GM21528 (cell line): ENCODE data around the gene IL13.
A peak's percentile ranks its signal among the peaks of the same experiment; 100 is the strongest.
"Not testable (repeated sequence)": the region's sequence is repeated elsewhere in the genome, so short reads cannot be mapped to it uniquely, and the experiment has no call there.

Source experiments
- ATAC-seq: cut with Tn5 transposase; IDR thresholded peaks from one replicate; pipeline ENCODE4 v1.9.1; 2021; ENCODE audit warnings: mild to moderate bottlenecking, moderate library complexity; ENCODE audit not compliant: unreplicated experiment, low FRiP score

The IL13 gene

DNA sequence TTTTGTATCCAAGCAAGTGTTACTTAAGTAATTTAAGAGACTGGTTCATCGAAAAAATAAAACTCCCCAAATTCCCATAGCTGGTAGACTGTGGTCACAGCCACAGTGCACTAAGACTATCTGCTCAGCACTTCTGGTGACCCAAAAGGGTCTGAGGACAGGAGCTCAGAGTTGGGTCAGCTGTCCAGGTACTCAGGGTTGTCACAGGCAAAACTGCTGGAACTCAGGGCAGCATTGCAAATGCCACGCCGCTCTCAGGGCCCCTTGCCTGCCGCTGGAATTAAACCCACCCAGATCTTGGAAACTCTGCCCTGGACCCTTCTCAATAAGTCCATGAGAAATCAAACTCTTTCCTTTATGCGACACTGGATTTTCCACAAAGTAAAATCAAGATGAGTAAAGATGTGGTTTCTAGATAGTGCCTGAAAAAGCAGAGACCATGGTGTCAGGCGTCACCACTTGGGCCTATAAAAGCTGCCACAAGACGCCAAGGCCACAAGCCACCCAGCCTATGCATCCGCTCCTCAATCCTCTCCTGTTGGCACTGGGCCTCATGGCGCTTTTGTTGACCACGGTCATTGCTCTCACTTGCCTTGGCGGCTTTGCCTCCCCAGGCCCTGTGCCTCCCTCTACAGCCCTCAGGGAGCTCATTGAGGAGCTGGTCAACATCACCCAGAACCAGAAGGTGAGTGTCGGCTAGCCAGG, at the start of gene IL13:
IL13 (plus strand) TSS at position 498 of the 705 bp plus-strand sequence; CDS start at position 512, 14 bp downstream.
- ATAC-seq, result no peak

DNA sequence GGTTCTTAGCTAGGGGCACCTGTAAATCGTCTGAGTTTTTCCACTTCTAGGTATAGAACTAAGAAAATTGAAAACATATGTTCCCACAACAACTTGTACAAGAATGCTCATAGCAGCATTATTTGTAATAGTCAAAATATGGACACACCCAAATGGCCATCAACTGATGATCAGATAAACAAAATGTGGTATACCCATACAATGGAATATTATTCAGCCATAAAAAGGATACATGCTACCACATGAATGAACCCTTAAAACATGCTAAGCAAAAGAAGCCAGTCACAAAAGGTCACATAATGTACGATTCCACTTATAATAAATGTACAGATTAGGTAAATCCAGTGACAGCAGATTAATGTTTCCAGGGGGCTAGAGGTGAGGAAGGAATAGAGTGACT, 46.0 kb upstream of the IL13 start:
- ATAC-seq, result no peak

DNA sequence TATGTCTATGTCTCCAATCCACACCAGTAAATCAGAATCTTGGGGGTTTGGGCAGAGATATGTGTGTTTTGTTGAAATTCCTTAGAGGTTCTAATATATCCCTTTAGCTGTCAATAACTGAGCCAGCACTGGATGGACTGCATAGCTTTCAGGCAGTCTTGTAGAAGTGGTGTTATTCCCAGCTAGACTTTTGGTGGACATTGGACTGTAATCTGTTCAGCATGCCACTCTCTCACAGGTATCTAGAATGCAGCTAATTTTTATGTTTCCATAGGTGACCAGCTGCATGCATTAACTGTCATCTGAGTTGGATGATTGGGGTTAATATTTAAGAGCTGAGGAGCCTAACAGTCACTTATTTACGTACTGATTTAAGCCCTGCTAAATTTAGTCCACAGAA, 45.1 kb upstream of the IL13 start:
- ATAC-seq, result no peak

DNA sequence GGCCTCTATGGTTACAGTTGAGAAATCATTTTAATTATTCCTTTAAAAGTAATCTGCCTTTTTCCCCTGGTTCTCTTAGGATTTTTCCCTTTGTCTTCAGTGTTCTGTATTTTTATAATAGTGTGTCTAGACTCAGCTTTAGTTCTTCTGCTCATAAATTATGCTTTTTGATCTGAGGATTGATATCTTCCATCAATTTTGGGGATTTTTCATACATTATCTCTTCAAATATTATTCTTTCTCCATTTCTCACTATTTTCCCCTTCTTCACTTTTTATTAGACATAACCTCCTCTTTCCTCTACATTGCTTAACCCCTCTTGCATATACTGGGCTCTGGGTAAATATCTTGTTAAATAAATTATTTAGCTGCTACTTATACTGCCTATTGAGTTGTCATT, 36.3 kb upstream of the IL13 start:
- ATAC-seq, result no peak

DNA sequence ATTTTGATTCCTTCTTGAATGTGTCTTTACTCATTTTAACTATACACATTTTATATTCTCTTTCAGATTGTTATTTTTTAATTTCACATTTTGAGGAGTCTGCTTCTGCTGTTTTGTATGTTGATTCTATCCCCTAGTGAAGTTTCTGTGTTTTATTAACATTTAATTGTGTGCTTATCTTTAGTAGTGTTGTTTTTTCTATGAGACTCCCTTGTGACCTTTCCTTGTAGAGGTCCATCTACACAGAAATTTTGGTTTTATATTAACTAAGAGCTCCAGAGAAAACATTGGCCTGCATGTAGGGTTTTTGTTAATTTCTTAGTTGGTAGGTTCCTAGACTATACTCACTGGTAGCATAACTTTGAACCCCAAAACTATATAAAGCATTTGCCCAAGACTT, 35.4 kb upstream of the IL13 start:
- ATAC-seq, result no peak

DNA sequence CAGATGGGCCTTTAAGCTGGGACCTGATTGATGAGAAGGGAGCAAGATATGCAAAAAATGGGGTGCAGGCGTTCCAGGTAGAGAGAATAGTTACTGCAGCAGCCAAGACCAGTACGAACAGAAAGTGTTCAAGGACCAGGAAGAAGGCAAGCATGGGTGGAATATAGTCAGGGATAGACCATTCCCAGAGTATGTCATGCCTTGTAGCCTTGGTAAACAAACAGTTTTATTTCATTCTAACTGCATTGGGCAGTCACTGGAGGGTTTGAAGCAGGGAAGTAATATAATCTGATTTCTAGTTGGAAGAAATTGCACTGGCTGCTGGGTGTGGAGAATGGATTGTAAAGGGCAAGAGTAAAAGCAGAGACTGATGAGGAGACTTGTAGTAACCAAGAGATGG, 30.5 kb upstream of the IL13 start:
- ATAC-seq, result no peak

DNA sequence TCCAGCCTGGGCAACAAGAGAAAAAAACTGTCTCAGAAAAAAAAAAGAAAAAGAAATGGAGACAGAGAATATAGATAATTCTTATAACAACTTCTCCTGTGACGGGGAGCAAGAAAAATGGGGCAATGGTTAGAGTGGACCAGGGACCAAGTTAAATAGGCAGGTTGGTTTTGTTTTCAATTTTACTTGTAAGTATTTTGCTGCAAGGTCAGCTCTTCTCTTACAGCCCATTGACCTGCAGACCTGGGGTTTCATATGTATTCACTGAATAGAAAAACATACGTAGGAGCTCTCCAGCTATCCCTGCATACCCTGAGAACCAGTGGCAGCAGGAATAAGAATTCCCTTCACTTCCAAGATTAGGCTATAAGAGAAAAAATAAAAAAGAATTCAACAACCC, 29.2 kb upstream of the IL13 start:
- ATAC-seq, result peak; percentile 15

DNA sequence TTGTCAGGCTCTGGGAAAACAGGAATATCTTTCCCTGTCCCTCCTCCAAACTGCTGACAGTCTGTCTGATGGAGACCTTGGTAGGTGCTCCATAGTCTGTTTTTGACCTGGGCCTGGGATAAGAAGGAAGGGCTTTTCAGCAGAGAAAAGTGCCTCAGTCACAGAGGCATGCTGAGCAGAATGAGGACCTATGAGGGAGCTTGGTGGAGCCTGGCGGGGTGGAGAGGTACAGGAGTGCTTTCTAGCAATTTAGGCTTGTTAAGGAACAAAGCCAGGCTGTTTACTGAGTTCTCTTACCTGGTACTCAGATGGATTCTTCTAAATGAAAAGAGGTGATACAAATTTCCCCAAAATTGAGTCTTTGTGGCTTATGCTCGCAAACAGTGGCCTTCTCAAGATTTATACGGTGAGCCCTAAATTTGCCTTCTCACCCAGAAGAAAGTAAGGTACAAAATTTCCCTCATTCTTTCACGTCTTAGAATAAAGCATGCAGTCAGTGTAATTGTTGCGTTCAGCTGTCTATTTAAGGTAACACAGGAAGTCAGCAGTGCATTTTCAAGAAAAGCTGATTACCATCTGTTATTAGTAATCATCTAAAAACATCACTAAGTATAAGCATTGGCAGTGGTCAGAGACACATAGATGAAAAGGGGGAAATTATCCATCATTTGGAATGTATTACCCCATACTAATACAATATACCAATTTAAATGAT, 28.6 kb upstream of the IL13 start:
- ATAC-seq, result peak; percentile 66

DNA sequence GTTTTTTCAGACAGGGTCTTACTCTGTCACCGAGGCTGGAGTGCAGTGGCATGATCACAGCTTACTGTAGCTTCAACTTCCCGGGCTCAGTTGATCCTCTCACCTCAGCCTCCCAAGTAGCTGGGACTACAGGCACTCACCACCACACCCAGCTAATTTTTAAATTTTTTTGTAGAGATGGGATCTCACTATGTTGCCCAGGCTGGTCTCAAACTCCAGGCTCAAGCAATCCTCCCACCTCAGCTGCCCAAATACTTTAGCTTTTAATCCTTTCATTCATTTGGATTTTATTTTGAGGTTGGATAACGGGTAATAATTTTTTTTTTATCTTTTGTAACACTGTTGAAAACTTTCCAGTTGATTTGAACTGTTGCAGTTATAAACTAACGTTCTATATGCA, 24.4 kb upstream of the IL13 start:
- ATAC-seq, result not testable (repeated sequence)

DNA sequence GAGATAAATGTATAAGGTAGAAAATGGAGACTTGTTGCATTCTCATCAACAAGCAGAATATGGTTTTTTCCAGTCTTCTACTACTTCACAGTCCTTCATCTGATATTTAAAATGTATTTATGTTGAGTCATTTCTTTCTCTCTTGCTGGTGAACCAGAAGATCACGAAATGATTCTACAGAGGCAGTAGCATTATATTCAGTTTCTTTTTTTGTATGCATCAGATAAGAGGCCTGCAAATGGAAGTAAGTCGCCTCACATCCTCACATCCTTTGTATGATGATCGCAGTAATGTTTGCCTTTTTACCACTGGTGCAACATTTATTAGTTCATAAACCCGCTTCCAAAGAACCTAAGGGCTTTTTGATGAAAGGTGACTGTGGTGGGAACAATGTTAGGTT, 22.1 kb upstream of the IL13 start:
- no peak for ATAC-seq

DNA sequence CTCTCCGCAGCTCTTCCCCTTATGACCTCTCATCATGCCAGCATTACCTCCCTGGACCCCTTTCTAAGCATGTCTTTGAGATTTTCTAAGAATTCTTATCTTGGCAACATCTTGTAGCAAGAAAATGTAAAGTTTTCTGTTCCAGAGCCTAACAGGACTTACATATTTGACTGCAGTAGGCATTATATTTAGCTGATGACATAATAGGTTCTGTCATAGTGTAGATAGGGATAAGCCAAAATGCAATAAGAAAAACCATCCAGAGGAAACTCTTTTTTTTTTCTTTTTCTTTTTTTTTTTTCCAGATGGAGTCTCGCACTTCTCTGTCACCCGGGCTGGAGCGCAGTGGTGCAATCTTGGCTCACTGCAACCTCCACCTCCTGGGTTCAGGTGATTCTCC, 20.7 kb upstream of the IL13 start:
- ATAC-seq, result no peak

DNA sequence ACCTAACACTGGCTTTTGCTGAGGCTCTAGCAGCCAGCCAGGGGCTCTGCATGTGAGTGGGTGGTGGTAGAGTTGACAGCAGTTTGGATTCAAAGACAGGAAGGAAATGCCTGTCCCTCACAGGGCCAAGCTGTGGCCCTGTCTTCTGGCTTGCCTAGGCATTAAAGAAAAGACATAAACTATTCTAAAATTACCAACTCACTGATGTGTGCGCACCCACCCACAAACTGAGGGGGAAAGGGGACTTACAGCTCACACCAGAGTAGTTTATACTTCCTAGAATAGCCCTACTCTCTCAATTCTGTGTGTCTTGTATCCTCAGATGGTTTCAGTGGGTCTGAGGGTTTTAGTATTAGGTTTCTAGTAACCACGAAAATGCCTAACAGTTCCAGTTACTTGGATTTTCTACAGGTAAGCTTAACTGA, 18.3 kb upstream of the IL13 start:
- ATAC-seq, result peak; percentile 76

DNA sequence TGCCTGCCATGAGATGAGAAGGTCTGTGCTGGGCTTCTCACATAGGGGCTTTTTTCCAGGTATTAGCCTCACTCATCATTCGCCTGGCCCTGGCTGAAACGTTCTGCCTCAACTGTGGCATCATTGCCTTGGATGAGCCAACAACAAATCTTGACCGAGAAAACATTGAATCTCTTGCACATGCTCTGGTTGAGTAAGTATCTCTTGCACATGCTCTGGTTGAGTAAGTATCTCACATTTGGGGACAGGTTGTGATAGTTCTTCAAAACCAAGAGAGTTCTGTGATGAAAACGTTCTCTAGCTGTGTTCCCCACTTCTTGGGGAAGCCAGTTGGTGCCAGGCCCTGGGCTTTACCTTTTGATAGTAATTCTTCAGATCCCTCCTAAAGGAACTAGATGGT, 17.4 kb upstream of the IL13 start:
- ATAC-seq, result no peak

DNA sequence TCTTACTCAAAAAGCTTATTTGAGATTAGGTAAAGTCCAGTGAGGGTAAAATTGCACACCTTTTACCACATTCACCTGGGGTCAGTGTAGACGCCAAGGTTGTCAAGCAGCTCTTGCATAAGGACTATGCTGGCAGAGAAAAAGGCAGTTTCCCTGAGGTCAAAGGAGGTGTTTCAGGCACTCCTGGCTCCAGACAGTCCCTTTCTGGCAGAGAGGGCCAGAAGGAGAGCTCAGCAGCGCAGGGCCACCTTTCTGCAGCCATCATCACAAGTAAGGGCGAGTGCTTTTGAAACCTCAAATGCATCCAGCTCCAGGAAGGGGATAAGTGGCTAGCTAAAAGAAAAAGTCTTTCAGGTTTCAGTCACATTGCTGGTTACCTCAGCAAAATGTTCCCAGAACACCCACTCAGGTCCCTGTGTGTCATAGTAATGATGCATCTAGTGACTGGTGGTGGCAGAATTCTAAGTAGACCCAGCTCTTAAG, 16.7 kb upstream of the IL13 start:
- no peak for ATAC-seq

DNA sequence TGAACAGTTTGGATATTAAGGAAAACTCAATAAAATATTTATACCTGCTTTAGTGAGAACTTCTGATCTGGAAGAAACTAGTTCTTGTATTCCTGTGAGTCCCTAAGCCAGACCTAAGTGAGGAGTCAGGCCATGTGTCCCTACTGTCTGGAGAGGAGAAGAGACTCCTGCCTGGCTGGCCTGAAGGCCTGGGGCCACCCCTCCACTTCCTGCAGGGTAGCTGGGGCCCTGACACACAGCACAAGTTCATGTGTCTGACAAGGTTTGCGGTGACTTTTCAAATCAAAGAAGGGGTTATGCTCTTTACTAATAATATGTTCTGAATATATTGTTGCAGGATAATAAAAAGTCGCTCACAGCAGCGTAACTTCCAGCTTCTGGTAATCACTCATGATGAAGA, 16.1 kb upstream of the IL13 start:
- no peak for ATAC-seq

DNA sequence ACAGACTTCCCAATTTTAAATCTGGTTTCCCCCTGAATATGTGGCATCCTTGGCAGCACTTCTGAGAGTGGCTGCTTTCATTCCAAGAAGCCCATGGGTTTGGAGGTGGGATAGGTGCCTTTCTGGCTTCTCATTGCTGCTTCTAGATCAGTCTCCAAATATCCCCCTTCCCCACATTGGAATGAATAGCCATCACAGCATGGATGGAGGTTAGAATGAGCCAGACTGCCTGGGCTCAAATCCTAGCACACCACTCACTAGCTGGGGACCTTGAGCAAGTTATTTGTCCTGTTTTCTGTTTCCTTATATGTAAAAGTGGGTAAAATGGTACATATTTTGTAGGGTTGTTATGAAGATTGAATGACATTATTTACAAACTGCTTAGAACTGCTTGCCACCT, 13.8 kb upstream of the IL13 start:
- ATAC-seq, result no peak

DNA sequence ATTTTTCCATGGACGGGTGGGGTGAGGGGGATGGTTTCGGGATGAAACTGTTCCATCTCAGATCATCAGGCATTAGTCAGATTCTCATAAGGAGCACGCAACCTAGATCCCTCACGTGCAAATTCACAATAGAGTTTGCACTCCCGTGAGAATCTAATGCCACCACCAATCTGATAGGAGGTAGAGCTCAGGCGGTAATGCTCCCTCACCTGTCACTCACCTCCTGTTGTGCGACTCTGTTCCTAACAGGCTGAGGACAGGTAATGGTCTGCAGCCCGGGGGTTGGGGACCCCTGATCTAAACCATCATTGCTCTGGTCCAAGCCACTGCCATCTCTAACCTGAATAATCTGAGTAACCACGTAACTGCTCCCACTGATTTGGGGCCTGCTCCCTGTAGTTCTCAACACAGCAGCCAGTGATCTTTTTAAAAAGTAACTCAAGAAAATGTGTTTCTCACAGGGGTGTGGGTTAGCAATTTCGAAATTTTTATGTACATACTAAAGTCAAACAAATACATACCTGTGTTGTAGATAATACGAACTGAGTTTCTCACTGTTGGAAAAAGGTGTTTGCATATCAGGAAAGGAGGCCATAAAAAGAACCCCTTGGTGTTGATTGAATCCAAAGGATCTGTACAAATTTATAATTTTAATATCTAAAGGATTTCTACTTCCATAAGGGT, 11.2 kb upstream of the IL13 start:
- ATAC-seq, result no peak

DNA sequence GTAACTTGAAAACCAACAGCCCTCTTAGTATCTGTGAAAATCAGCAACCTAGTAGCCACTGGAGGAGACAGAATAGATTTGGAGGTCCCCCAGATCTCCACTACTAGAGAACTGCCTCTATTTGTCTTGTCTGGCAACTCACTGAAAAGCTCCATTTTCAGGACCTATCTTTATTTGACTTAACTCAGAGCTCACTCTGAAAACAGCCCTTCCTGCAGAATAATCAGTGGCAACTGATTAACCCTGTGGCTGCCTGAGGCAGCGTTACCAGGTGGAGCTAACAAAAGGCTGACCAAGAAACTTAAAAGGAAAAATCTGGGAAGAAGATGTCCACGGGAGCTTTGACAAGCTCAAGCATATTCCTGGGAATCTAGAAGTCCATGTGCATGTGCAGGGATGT, 10.5 kb upstream of the IL13 start:
- no peak for ATAC-seq

DNA sequence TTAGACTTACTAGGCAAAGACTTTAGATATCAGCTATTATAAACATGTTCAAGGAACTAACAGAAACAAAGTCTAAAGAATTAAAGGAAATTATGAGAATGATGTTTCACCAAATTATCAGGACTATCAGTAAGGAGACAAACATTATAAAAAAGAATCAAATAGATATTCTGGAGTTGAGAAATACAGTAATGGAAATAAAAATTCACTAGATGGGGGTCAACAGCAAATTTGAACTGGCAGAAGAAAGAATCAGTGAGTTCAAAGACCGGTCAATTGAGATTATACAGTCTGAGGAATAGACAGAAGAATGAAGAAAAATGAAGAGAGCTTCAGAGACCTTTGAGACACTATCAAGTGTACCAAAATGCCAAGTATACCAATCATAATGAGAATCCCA, 9.6 kb upstream of the IL13 start:
- no peak for ATAC-seq

DNA sequence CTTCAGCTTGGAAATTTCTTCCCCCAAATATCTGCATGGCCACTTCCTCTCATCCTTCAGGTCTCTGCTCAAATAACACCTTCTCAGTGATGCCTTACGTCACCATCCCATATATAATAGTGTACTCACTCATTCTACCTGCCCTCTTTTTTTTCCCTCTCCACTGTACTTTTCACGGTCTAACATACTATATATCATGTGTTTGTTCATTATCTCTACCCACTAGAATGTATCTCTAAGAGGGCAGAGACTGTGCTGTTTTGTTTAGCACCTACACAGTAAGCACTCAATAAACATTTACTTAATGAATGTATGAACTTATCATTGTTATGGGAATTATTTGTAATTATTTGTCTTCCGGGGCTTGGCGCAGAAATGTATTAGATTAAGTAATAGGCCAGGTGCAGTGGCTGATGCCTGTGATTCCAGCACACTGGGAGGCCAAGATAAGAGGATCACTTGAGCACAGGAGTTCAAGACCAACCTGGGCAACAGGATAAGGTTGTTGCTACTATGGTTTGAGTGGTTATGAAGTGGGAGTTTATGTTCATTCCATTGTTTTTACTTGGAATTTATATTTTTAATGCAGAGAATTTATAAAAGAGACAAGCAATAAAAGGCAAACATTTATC, 6.0 kb upstream of the IL13 start:
- ATAC-seq, result no peak

DNA sequence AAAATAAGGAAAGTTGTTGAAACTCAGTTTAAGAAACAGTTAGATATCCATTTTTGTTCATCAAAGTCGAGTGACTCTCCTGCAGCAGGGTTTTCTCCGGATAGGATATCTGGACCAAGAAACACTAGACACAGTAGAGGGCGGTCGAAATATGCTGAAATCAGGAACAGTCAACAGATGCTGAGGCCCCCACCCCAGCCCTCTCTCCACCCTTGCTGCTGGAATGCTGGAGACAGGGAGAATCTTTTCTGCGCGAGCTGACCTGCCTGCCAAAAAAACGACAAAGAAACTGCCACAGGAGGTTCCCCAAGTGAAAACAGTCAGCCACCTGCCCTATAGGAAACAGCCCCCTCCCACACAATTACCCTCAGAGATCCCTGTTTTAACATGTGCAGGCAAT, 4.3 kb upstream of the IL13 start:
- no peak for ATAC-seq
